Brain microvascular endothelial cell (primary cell): ENCODE measurements around the gene ATL3.

Experiments
- DNase-seq: peaks from one replicate; pipeline ENCODE4 v3.0.0-alpha.2; 2020
- H3K27ac ChIP-seq: fragments of 250-450 bp; sonication (Bioruptor Pico); 2 replicates; pipeline ENCODE4 v1.5.1; 2020; ENCODE audit warnings: mild to moderate bottlenecking, moderate library complexity
- H3K27me3 ChIP-seq: fragments of 250-450 bp; sonication (Bioruptor Pico); replicated peaks from 2 replicates; pipeline ENCODE4 v1.5.1; 2020; ENCODE audit warnings: mild to moderate bottlenecking
- H3K36me3 ChIP-seq: fragments of 250-450 bp; sonication (Bioruptor Pico); replicated peaks from 2 replicates; pipeline ENCODE4 v1.5.1; 2020; ENCODE audit warnings: mild to moderate bottlenecking
- H3K4me3 ChIP-seq: 2 replicates; pipeline ENCODE4 v1.5.1; 2011; ENCODE audit warnings: low read depth, mild to moderate bottlenecking, control low read depth, low read length, moderate library complexity
- CTCF ChIP-seq: IDR thresholded peaks from 2 replicates; pipeline ENCODE4 v1.5.1; 2011; ENCODE audit warnings: low read depth, mild to moderate bottlenecking, moderate library complexity, low read length, control low read depth, inconsistent platforms; ENCODE audit errors: missing control alignments
- in situ Hi-C: cut with HindIII; loops from 2 replicates; pipeline ENCODE4 v1.10.0; 2017; ENCODE audit warnings: low sequenced_read_pairs, low pct_ligation_motif_present

Gene ATL3

GRCh38 chr11:63671322-63672155 is at the start of gene ATL3:
Gene ATL3, minus strand, starts transcription at chr11:63671376. Its CDS starts 41 bp downstream, at chr11:63671335.
- DNase-seq, result peak; percentile 97
- H3K27me3 ChIP-seq, result no peaks in the 10 kb centered on the region
- peak within 1 kb of the TSS; percentile 76 for H3K4me3 ChIP-seq
- peak within 1 kb of the TSS; percentile 76 for H3K27ac ChIP-seq
- H3K36me3 ChIP-seq, result no peaks in the 10 kb centered on the region
- in situ Hi-C loops, result no loop called here
- peak; percentile 22 for TF ChIP-seq CTCF

- Histone ChIP-seq H3K4me3 (no peak overlapping the region), H3K27ac (no peak overlapping the region), H3K36me3 (no peaks in the 10 kb centered on the region), H3K27me3 (no peaks in the 10 kb centered on the region)
- no peak for TF ChIP-seq CTCF
- in situ Hi-C loops, result no loop called here
- DNase-seq, result no peak
Observed at GRCh38 chr11:63720611-63721010, 49.4 kb upstream of the ATL3 start.

GRCh38 chr11:63719987-63720386 is 48.8 kb upstream of the ATL3 start:
- H3K36me3 ChIP-seq, result no peaks in the 10 kb centered on the region
- H3K27ac ChIP-seq, result no peak overlapping the region
- no peak overlapping the region for H3K4me3 ChIP-seq
- H3K27me3 ChIP-seq, result no peaks in the 10 kb centered on the region
- in situ Hi-C loops, result no loop called here
- no peak for TF ChIP-seq CTCF
- peak; percentile 72 for DNase-seq

- H3K27ac ChIP-seq, result no peak overlapping the region
- no peak for DNase-seq
- H3K4me3 ChIP-seq, result no peak overlapping the region
- no peaks in the 10 kb centered on the region for H3K36me3 ChIP-seq
- no peaks in the 10 kb centered on the region for H3K27me3 ChIP-seq
- no peak for TF ChIP-seq CTCF
- in situ Hi-C loops, result no loop called here
Observed at GRCh38 chr11:63719001-63719400, 47.8 kb upstream of the ATL3 start.

GRCh38 chr11:63716046-63716445 is 44.9 kb upstream of the ATL3 start:
- Histone ChIP-seq H3K4me3 (no peak overlapping the region), H3K36me3 (no peaks in the 10 kb centered on the region), H3K27ac (no peak overlapping the region), H3K27me3 (no peaks in the 10 kb centered on the region)
- no peak for DNase-seq
- no peak for TF ChIP-seq CTCF
- in situ Hi-C loops, result no loop called here

GRCh38 chr11:63713766-63714165 is 42.6 kb upstream of the ATL3 start:
- in situ Hi-C loops, result no loop called here
- Histone ChIP-seq H3K4me3 (no peak overlapping the region), H3K36me3 (no peaks in the 10 kb centered on the region), H3K27ac (no peak overlapping the region), H3K27me3 (no peaks in the 10 kb centered on the region)
- DNase-seq, result no peak
- TF ChIP-seq CTCF, result no peak
